SK-N-SH (cell line): Measurements from ENCODE around the gene ACAD10. TPM values are rescaled to one million over a fixed set of nuclear protein-coding genes. Genes with fewer than 3 reads are reported as not detected.

ENCODE experiments used
- CTCF ChIA-PET: fragments of 300-600, 350-600 bp; formaldehyde crosslinking; extraction: SDS; loops from one replicate; lab custom pipeline; 2021; lab: Yijun Ruan, JAX
- POLR2A ChIA-PET: fragments of 350-600 bp; sonication (Branson Sonifier 250); formaldehyde crosslinking; extraction: SDS; loops from one replicate; lab custom pipeline; 2020; ENCODE audit warnings: antibody characterized with exemption, inconsistent platforms; lab: Yijun Ruan, JAX
- DNase-seq: peaks from one replicate; pipeline ENCODE4 v3.0.0; 2012
- H2AFZ ChIP-seq: fragments of 200-600 bp; sonication (generic); 2 replicates; pipeline ENCODE4 v1.8.1; 2016; ENCODE audit warnings: antibody characterized with exemption, mild to moderate bottlenecking, low read depth
- H3F3A ChIP-seq: fragments of 200-600 bp; sonication (generic); replicated peaks from 2 replicates; pipeline ENCODE3; 2016; ENCODE audit warnings: antibody characterized with exemption, mild to moderate bottlenecking; ENCODE audit not compliant: insufficient read depth
- H3K27ac ChIP-seq, 2 experiments: fragments of 200-500 bp in 1 of 2; fragments of 200-600 bp in 1 of 2; sonication (Bioruptor generic) in 1 of 2; sonication (generic), shearing (Covaris generic) in 1 of 2; 2 replicates each; pipeline versions ENCODE4 v1.5.1 to v1.6.1; 2014 to 2016; ENCODE audit warnings: low read depth in 2 of 2, inconsistent platforms in 1 of 2, low read length in 1 of 2, mild to moderate bottlenecking in 1 of 2, mixed read lengths in 1 of 2
- H3K27me3 ChIP-seq: fragments of 200-600 bp; sonication (generic), shearing (Covaris generic); 2 replicates; pipeline ENCODE4 v1.6.1; 2016; ENCODE audit warnings: mixed run types; ENCODE audit not compliant: insufficient read depth
- H3K36me3 ChIP-seq, 2 experiments: fragments of 200-500 bp in 1 of 2; fragments of 200-600 bp in 1 of 2; sonication (Bioruptor generic) in 1 of 2; sonication (generic) in 1 of 2; replicated peaks in 1 of 2; 2 replicates each; pipeline versions ENCODE3 to v1.5.1; 2014 to 2016; ENCODE audit warnings: low read length in 1 of 2, mild to moderate bottlenecking in 1 of 2; ENCODE audit not compliant: insufficient read depth in 2 of 2, control insufficient read depth in 1 of 2
- H3K4me1 ChIP-seq, 2 experiments: fragments of 200-500 bp in 1 of 2; fragments of 200-600 bp in 1 of 2; sonication (Bioruptor generic) in 1 of 2; sonication (generic), shearing (Covaris generic) in 1 of 2; 2 replicates each; pipeline versions ENCODE4 v1.5.1 to v1.6.1; 2014 to 2016; ENCODE audit warnings: low read depth in 1 of 2, low read length in 1 of 2, mixed run types in 1 of 2; ENCODE audit not compliant: insufficient read depth in 2 of 2, control insufficient read depth in 1 of 2
- H3K4me2 ChIP-seq: fragments of 200-600 bp; sonication (generic), shearing (Covaris generic); 2 replicates; pipeline ENCODE4 v1.6.1; 2017; ENCODE audit warnings: mixed run types
- H3K4me3 ChIP-seq, 2 experiments: fragments of 200-500 bp in 1 of 2; fragments of 200-600 bp in 1 of 2; sonication (Bioruptor generic) in 1 of 2; sonication (generic), shearing (Covaris generic) in 1 of 2; 2 replicates each; pipeline versions ENCODE4 v1.5.1 to v1.8.1; 2014 to 2016; ENCODE audit warnings: low read depth in 2 of 2, inconsistent platforms in 1 of 2, low read length in 1 of 2, mild to moderate bottlenecking in 1 of 2, mixed read lengths in 1 of 2, moderate library complexity in 1 of 2
- H3K79me2 ChIP-seq: fragments of 200-600 bp; sonication (generic); 2 replicates; pipeline ENCODE4 v1.8.1; 2017; ENCODE audit warnings: mild to moderate bottlenecking; ENCODE audit not compliant: insufficient read depth
- H3K9ac ChIP-seq: fragments of 200-600 bp; sonication (generic); 2 replicates; pipeline ENCODE4 v1.6.1; 2017; ENCODE audit warnings: mixed run types
- H3K9me2 ChIP-seq: fragments of 200-600 bp; sonication (generic); 2 replicates; pipeline ENCODE4 v1.6.1; 2017; ENCODE audit warnings: mixed run types
- H3K9me3 ChIP-seq: fragments of 200-600 bp; sonication (generic); 2 replicates; pipeline ENCODE4 v1.6.1; 2017; ENCODE audit warnings: mixed run types, mild to moderate bottlenecking, moderate library complexity
- H4K20me1 ChIP-seq: fragments of 200-600 bp; sonication (generic); 2 replicates; pipeline ENCODE4 v1.6.1; 2017; ENCODE audit warnings: mild to moderate bottlenecking, mixed run types; ENCODE audit not compliant: insufficient read depth
- CHD2 ChIP-seq: fragments of 150-350 bp; IDR thresholded peaks from 2 replicates; pipeline ENCODE4 v1.6.1; 2018; ENCODE audit warnings: low read length; ENCODE audit not compliant: partially characterized antibody
- EZH2phosphoT487 ChIP-seq: fragments of 200-600 bp; sonication (generic); IDR thresholded peaks from 2 replicates; pipeline ENCODE4 v1.6.1; 2017; ENCODE audit warnings: low read depth, mixed run types, mild to moderate bottlenecking, antibody characterized with exemption, moderate library complexity, borderline replicate concordance
- FOXM1 ChIP-seq: IDR thresholded peaks from 2 replicates; pipeline ENCODE4 v1.4.0; 2012; ENCODE audit warnings: low read depth, mild to moderate bottlenecking
- MEF2A ChIP-seq: IDR thresholded peaks from 2 replicates; pipeline ENCODE4 v1.4.0; 2012; ENCODE audit warnings: low read depth, borderline replicate concordance
- RXRA ChIP-seq: IDR thresholded peaks from 2 replicates; pipeline ENCODE4 v1.4.0; 2012; ENCODE audit warnings: low read depth, mild to moderate bottlenecking, borderline replicate concordance
- TAF1 ChIP-seq: IDR thresholded peaks from 2 replicates; pipeline ENCODE4 v1.6.1; 2012; ENCODE audit warnings: low read depth, mild to moderate bottlenecking, low read length, moderate library complexity, borderline replicate concordance
- WGBS: methylation state at CpG from one replicate; pipeline ENCODE4 v1.1.6; 2017; ENCODE audit warnings: low lambda C conversion rate; 5-methylcytosine and 5-hydroxymethylcytosine counted together
- polyA plus RNA-seq, 3 experiments: library from polyadenylated mRNA; depleted of rRNA; stranded (reverse); fragments of >200 nt; gene quantifications; 2 replicates each; pipeline ENCODE4 v1.2.3, GENCODE V29; 2012
- TF ChIP-seq, protein P1 (sequence below): IDR thresholded peaks from 2 replicates; pipeline ENCODE4; 2012
- TF ChIP-seq, protein P2 (sequence below): fragments of 150-350 bp; IDR thresholded peaks from 2 replicates; pipeline ENCODE4 v1.6.1; 2017; ENCODE audit warnings: antibody characterized with exemption, low read length, low read depth, borderline replicate concordance
- TF ChIP-seq, protein P3 (sequence below): IDR thresholded peaks from 2 replicates; pipeline ENCODE4 v1.6.1; 2012; ENCODE audit warnings: mild to moderate bottlenecking, low read depth, low read length, moderate library complexity

ACAD10 gene
- polyA plus RNA-seq, 1 of the 3 experiments (the other 2 are of a cell fraction) = 24.6 TPM

DNA sequence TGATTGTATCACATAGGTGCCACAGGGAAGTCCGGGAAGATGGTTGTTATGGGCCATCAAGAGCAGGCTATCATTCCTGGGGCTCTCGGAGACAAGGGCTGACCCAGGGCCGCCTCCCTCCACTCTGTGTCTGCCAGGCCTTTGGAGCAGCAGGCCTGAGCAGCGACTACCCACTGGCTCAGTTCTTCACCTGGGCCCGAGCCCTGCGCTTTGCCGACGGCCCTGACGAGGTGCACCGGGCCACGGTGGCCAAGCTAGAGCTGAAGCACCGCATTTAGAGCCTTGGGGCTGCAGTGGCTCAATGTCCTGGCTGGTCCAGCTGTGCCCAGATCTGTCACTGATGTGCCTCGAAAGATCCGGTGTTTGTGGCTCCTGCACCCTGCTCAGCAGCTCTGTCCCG is 70.3 kb downstream of the ACAD10 start (continued):
- TF ChIP-seq MEF2A = no peak
- TF ChIP-seq, protein P1, sequence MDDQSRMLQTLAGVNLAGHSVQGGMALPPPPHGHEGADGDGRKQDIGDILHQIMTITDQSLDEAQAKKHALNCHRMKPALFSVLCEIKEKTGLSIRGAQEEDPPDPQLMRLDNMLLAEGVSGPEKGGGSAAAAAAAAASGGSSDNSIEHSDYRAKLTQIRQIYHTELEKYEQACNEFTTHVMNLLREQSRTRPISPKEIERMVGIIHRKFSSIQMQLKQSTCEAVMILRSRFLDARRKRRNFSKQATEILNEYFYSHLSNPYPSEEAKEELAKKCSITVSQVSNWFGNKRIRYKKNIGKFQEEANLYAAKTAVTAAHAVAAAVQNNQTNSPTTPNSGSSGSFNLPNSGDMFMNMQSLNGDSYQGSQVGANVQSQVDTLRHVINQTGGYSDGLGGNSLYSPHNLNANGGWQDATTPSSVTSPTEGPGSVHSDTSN = no peak

DNA sequence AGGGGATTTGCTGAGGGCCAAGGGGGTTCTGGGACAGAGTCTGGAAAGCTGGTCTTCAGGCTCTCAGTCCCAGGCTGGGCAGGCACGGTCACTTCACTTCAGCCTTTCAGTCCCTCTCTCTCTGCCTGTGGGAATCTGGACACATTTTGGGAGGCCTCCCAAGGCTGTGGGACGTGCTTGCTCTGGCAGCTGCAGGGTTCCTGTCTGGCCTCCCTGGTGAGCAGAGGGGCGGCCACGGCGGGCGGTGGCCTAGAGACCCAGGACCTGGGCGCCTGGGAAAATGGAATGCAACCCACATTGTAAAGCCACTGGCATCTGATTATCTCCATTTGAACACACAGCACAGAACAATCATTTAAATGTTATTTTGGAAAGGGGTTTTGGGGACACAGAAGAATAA is 70.8 kb downstream of the ACAD10 start:
- peaks cover 0 to 27% of the 10 kb centered on the region in 2 experiments; a peak in 1 of 4 replicates for H3K4me1 ChIP-seq
- no peak for TF ChIP-seq CHD2
- TF ChIP-seq MEF2A = no peak
- TF ChIP-seq TAF1 = no peak
- TF ChIP-seq, protein P2, sequence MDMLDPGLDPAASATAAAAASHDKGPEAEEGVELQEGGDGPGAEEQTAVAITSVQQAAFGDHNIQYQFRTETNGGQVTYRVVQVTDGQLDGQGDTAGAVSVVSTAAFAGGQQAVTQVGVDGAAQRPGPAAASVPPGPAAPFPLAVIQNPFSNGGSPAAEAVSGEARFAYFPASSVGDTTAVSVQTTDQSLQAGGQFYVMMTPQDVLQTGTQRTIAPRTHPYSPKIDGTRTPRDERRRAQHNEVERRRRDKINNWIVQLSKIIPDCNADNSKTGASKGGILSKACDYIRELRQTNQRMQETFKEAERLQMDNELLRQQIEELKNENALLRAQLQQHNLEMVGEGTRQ = no peak
- TF ChIP-seq, protein P1 = no peak
- no peak for TF ChIP-seq FOXM1
- TF ChIP-seq EZH2phosphoT487 = no peak
- no peak for TF ChIP-seq RXRA
- TF ChIP-seq, protein P3, sequence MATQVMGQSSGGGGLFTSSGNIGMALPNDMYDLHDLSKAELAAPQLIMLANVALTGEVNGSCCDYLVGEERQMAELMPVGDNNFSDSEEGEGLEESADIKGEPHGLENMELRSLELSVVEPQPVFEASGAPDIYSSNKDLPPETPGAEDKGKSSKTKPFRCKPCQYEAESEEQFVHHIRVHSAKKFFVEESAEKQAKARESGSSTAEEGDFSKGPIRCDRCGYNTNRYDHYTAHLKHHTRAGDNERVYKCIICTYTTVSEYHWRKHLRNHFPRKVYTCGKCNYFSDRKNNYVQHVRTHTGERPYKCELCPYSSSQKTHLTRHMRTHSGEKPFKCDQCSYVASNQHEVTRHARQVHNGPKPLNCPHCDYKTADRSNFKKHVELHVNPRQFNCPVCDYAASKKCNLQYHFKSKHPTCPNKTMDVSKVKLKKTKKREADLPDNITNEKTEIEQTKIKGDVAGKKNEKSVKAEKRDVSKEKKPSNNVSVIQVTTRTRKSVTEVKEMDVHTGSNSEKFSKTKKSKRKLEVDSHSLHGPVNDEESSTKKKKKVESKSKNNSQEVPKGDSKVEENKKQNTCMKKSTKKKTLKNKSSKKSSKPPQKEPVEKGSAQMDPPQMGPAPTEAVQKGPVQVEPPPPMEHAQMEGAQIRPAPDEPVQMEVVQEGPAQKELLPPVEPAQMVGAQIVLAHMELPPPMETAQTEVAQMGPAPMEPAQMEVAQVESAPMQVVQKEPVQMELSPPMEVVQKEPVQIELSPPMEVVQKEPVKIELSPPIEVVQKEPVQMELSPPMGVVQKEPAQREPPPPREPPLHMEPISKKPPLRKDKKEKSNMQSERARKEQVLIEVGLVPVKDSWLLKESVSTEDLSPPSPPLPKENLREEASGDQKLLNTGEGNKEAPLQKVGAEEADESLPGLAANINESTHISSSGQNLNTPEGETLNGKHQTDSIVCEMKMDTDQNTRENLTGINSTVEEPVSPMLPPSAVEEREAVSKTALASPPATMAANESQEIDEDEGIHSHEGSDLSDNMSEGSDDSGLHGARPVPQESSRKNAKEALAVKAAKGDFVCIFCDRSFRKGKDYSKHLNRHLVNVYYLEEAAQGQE = no peak
- no peak overlapping the region for H2AFZ ChIP-seq
- 95% methylated on average over 7 of the region's 7 CpGs for WGBS
- ChIA-PET POLR2A (no interaction called here), CTCF (interaction anchor here (0.5 to 8.6 kb wide), 2 partner anchors 13 to 56 kb away, joined by 3 to 101 read pairs; no protein-coding TSS in a partner anchor)
- H3K27me3 ChIP-seq = no peaks in the 10 kb centered on the region
- H3F3A ChIP-seq = no peaks in the 10 kb centered on the region
- H3K27ac ChIP-seq = no peak overlapping the region
- H3K36me3 ChIP-seq = peaks cover 0 to 12% of the 10 kb centered on the region in 2 experiments
- no peaks in the 10 kb centered on the region for H4K20me1 ChIP-seq
- no peaks in the 10 kb centered on the region for H3K9me3 ChIP-seq
- no peaks in the 10 kb centered on the region for H3K79me2 ChIP-seq
- no peak for DNase-seq
- no peak overlapping the region for H3K4me2 ChIP-seq
- no peak overlapping the region for H3K9ac ChIP-seq
- H3K9me2 ChIP-seq = no peaks in the 10 kb centered on the region
- no peak overlapping the region for H3K4me3 ChIP-seq
